ENCODE data around the gene SYT10. TPM values are rescaled to one million over a fixed set of nuclear protein-coding genes. Genes with fewer than 3 reads are reported as not detected.
"Not testable (repeated sequence)": the region's sequence is repeated elsewhere in the genome, so short reads cannot be mapped to it uniquely, and the experiment has no call there.

The SYT10 gene
- not detected for total RNA-seq

DNA sequence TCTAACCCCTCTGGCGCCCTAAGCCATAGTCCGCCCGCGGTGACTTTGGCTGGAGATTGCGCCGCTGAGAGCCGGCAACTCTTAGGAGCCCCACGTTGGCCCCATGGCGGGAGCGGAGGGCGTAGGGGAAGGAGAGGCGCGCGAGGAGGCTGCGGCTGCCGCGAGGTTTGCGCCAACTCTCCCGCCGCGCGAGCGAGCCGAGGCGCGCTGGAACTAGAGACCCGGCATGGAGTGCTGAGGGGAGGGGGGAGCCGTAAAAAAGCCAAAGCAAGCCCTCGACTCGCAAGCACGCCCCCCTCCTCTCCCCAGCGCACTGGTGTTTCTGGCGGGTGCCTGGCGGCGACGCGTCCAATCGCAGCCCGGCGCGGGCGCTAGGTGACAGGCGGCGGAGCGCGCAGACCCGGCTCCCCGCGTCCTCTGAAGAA is at the start of gene SYT10:
TSS of gene SYT10 (minus strand) at position 233 of the 425 bp plus-strand sequence. CDS start 297 bp downstream, outside the sequence.
- peak in 2 of 3 donors; percentile 9 to 23 for DNase-seq (ENCODE audit: low read depth in 2 of 3, low spot score in 2 of 3)

- no peak for DNase-seq (ENCODE audit: low read depth in 2 of 3, low spot score in 2 of 3)
Observed at GRCh38 chr12:33488036-33488435, 48.4 kb upstream of the SYT10 start.

DNA sequence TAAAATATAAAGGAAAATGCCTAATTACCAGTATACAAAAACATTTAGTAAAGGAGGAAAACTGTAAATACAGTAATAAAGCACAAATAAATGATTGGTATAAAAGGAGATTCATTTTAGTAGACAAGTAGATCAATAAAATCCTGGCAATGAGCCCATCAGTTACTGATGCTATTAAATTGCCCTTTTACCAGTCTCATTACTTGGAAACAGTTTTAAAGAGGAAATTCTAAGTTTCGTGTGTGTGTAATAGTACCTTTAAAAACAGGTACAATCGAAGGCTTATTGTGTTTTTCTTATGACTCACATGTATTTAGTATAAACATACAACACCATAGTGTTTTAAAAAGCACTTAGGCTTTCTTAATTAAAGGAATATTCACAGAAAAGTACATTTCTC is 46.4 kb upstream of the SYT10 start:
- no peak for DNase-seq (ENCODE audit: low read depth in 2 of 3, low spot score in 2 of 3)

DNA sequence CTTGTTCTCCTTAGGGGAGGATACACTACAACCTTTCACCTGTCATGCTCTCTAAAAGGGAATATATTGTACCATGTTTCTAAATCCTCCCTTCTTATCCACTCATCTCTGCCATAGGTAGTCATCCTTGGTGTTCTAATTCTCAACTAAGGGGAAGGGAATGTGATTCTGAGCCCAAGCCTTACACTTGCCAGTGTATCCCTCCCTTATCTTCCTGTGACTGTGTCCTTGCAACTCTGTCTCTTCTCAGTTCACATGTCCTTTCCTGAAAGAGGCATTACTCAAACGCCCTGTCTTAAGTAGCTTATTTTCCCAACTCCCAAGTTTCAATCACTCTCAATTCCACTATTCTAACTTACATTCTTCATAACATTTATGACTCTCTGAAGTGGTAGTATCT is 44.5 kb upstream of the SYT10 start:
- no peak for DNase-seq (ENCODE audit: low read depth in 2 of 3, low spot score in 2 of 3)

DNA sequence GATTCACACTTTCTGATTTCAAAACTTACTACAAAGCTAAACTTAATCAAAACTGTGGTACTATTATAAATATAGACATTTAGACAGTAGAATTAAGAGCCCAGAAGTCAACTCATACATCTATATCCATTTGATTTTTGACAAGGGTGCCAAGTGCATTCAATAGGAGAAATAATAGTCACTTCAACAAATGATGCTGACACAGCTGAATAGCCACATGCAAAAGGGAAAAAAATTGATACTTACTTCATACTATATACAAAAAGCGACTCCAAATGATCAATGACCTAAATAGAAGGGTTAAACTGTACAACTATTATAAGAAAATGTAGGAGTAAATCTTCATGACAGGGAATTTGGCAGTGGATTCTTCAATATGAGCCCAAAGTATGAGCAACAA is 40.7 kb upstream of the SYT10 start:
- no peak for DNase-seq (ENCODE audit: low read depth in 2 of 3, low spot score in 2 of 3)

GRCh38 chr12:33476058-33476457 is 36.4 kb upstream of the SYT10 start:
- no peak for DNase-seq (ENCODE audit: low read depth in 2 of 3, low spot score in 2 of 3)

DNA sequence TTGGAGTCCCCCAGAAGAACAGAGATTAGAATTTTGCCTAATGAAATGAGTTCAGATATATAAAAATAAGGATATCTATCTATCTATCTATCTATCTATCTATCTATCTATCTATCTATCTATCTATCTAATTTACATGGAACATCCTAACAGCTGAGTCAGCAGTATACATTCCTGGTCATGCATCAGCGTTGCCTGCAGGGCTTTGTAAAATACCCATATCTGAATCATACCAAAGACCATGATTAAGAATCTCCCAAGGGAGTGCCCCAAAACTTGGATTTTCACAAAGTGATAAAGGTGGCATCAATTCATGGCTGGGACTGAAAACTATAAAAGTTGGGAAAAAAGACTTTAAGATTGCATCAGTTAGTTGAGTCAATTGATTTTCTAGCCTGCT is 32.7 kb upstream of the SYT10 start:
- DNase-seq (ENCODE audit: low read depth in 2 of 3, low spot score in 2 of 3), result no peak

- DNase-seq (ENCODE audit: low read depth in 2 of 3, low spot score in 2 of 3), result no peak
Observed at GRCh38 chr12:33455096-33455495, 15.5 kb upstream of the SYT10 start.

DNA sequence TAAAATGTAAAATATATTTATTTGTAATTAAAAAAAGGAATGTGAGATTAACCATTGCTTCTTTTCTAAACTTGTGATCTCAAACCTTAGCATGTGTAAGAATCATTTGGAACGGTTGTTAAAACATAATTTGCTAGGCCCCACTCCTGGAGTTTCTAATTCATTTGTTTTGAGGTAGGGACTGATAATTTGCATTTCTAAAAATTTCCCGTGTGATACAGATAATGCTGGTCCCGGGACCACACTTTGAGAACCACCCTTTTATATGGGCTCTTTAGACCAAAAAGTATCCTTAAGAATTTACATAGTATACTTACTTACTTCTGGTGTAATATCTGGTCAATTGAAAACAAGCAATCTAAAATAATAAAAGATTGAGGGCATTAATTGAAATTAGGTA is 10.9 kb upstream of the SYT10 start:
- DNase-seq (ENCODE audit: low read depth in 2 of 3, low spot score in 2 of 3), result no peak

- DNase-seq (ENCODE audit: low read depth in 2 of 3, low spot score in 2 of 3), result no peak
Observed at GRCh38 chr12:33440477-33440876, 858 bp upstream of the SYT10 start.

- peak in 1 of 3 donors; percentile 5 for DNase-seq (ENCODE audit: low read depth in 2 of 3, low spot score in 2 of 3)
Observed at GRCh38 chr12:33438851-33439586, 600 bp downstream of the SYT10 start.

DNA sequence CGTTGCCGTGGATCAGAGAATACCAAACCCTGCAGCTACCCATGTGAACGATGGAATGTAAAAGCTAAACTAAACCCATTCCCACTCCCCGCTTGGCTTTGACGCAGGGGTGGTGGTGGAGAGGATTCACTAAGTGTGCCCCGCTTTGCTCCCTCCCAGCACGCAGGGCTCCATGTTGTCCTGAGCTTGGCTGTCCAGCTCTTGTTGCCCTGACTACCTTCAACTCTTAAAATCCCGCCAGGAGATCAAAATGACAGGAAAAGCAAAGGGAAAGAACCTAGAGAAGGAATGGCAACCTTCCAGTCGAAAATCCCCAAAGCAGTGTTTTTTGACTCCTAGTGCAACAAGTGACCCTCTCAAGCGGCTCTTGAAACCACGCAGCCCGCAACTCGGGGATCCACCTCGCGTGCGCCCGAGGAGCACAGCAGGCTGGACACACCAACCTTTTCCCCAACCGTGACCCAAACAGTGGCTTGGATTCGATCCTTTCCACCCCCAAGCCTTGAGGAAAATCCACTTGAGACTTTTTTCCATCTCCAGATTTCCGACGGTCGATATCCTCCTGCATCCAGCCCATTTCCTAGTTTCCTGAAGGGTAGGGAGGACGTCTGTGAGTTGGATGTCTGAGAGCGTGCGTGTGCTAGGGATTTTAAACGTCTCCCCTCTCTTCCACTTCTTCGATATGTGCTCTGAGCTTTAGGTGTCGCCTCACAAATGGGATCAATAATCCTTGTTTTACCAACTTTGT is 1.4 kb downstream of the SYT10 start:
- DNase-seq (ENCODE audit: low read depth in 2 of 3, low spot score in 2 of 3), result no peak

- DNase-seq (ENCODE audit: low read depth in 2 of 3, low spot score in 2 of 3), result no peak
Observed at GRCh38 chr12:33437598-33437997, 2.0 kb downstream of the SYT10 start.

DNA sequence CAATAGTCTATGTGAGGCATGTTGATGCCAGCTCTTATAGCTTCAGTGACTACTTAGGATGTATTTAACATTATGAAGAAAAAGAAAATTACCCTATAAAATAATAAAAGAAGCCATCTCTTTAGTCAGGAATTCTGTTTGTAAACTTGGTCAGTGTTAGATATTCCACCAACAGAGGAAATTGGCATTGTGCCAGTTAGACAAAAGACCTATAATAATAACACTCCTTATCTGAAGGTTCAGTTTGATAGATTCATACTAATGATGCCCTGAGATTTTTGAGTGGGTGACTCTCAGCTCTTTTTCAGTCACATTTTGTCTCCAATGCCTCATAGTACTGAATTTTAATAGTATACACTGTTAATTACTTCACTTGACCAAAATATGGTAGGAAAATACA is 6.6 kb downstream of the SYT10 start:
- no peak for DNase-seq (ENCODE audit: low read depth in 2 of 3, low spot score in 2 of 3)

- no peak for DNase-seq (ENCODE audit: low read depth in 2 of 3, low spot score in 2 of 3)
Observed at GRCh38 chr12:33431648-33432047, 8.0 kb downstream of the SYT10 start.

DNA sequence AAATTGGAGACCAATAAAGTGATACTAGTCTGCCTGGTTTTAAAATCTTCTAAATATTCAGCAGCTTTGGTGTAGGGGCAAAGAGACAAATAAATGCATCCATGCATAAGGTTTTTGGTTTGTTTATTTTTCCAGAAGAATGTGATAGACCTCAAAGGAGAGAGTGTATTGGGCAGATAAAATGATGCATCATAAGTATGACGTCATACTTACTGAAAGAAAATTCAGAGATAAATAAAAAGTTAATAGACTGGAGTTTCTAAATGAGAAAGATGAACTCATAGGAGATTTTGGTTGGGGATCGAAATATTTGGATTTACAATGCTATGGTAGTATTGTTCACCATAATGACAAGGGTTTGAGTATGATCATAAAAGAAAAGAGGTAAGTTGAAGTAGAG is 10.2 kb downstream of the SYT10 start:
- DNase-seq (ENCODE audit: low read depth in 2 of 3, low spot score in 2 of 3), result no peak

- no peak for DNase-seq (ENCODE audit: low read depth in 2 of 3, low spot score in 2 of 3)
Observed at GRCh38 chr12:33427071-33427470, 12.5 kb downstream of the SYT10 start.

- DNase-seq (ENCODE audit: low read depth in 2 of 3, low spot score in 2 of 3), result no peak
Observed at GRCh38 chr12:33423706-33424105, 15.9 kb downstream of the SYT10 start.

GRCh38 chr12:33412410-33412809 is 27.2 kb downstream of the SYT10 start:
- not testable (repeated sequence) for DNase-seq (ENCODE audit: low read depth in 2 of 3, low spot score in 2 of 3)

GRCh38 chr12:33383503-33383902 is 56.1 kb downstream of the SYT10 start:
- no peak for DNase-seq (ENCODE audit: low read depth in 2 of 3, low spot score in 2 of 3)

- DNase-seq (ENCODE audit: low read depth in 2 of 3, low spot score in 2 of 3), result no peak
Observed at GRCh38 chr12:33376153-33376552, 63.5 kb downstream of the SYT10 start.

DNA sequence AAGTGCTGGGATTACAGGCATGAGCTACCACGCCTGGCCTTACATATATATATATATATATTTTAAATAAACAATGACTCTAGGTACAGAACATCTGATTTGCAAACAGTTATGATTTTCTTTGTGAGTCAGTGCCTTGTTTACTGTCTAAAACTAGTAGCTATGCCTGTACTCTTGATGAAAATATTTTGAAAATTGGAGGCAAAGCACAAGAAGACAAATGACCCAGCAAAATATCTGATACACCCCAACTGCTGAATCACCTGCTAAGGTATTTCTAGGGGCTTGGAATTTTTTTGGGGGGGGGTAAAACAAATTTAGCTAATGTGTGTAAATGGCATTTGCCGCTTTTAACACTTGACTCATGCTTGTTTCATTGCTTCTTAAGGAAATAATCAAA is 69.3 kb downstream of the SYT10 start:
- DNase-seq (ENCODE audit: low read depth in 2 of 3, low spot score in 2 of 3), result no peak
